DOHH2 (cell line): ENCODE data around the gene LRRC4B.

Source experiments
- H3F3A ChIP-seq: fragments of 200-600 bp; sonication (generic), shearing (Covaris generic); 2 replicates; pipeline ENCODE4 v1.6.0; 2016; ENCODE audit warnings: antibody characterized with exemption, mild to moderate bottlenecking; ENCODE audit not compliant: control insufficient read depth, insufficient read depth
- H3K27ac ChIP-seq: fragments of 200-600 bp; sonication (generic); 2 replicates; pipeline ENCODE4 v1.5.1; 2014; ENCODE audit warnings: low read depth, mild to moderate bottlenecking, low read length, moderate library complexity
- H3K27me3 ChIP-seq: fragments of 200-600 bp; sonication (generic); 2 replicates; pipeline ENCODE4 v1.6.1; 2014; ENCODE audit warnings: mild to moderate bottlenecking, low read length, mixed read lengths; ENCODE audit not compliant: control insufficient read depth
- H3K36me3 ChIP-seq: fragments of 200-600 bp; sonication (generic); 2 replicates; pipeline ENCODE4 v1.6.1; 2014; ENCODE audit warnings: mild to moderate bottlenecking, low read length, moderate library complexity, mixed read lengths; ENCODE audit not compliant: control insufficient read depth
- H3K4me1 ChIP-seq: fragments of 200-600 bp; sonication (generic); 2 replicates; pipeline ENCODE4 v1.6.1; 2014; ENCODE audit warnings: mild to moderate bottlenecking, low read length, mixed read lengths; ENCODE audit not compliant: control insufficient read depth
- H3K4me2 ChIP-seq: fragments of 200-600 bp; sonication (generic); 2 replicates; pipeline ENCODE4 v1.6.0; 2014; ENCODE audit warnings: mild to moderate bottlenecking, low read length, moderate library complexity
- H3K4me3 ChIP-seq: fragments of 200-600 bp; sonication (generic); 2 replicates; pipeline ENCODE4 v1.5.1; 2014; ENCODE audit warnings: mild to moderate bottlenecking, low read length, mixed read lengths
- H3K79me2 ChIP-seq: fragments of 200-600 bp; sonication (generic); 2 replicates; pipeline ENCODE4 v1.6.1; 2014; ENCODE audit warnings: mild to moderate bottlenecking, low read length, mixed read lengths; ENCODE audit not compliant: control insufficient read depth
- H3K9me2 ChIP-seq: fragments of 200-600 bp; sonication (generic); replicated peaks from 2 replicates; pipeline ENCODE4 v1.6.1; 2014; ENCODE audit warnings: mild to moderate bottlenecking, low read length, mixed read lengths; ENCODE audit not compliant: control insufficient read depth
- H3K9me3 ChIP-seq: fragments of 200-600 bp; sonication (generic); 2 replicates; pipeline ENCODE4 v1.6.1; 2014; ENCODE audit warnings: antibody characterized with exemption, low read length, mixed read lengths; ENCODE audit not compliant: control insufficient read depth, insufficient read depth
- H4K20me1 ChIP-seq: fragments of 200-600 bp; sonication (generic); 2 replicates; pipeline ENCODE4 v1.6.0; 2014; ENCODE audit warnings: low read depth, mild to moderate bottlenecking, antibody characterized with exemption, low read length, moderate library complexity; ENCODE audit not compliant: control insufficient read depth, insufficient read depth
- EZH2phosphoT487 ChIP-seq: fragments of 200-600 bp; sonication (generic); IDR thresholded peaks from 2 replicates; pipeline ENCODE4 v1.6.1; 2017; ENCODE audit warnings: borderline replicate concordance, mild to moderate bottlenecking, antibody characterized with exemption, low read length, moderate library complexity, mixed read lengths
- TF ChIP-seq, protein P1 (sequence below): fragments of 200-600 bp; sonication (generic); IDR thresholded peaks from one replicate; pipeline ENCODE4 v1.5.1; 2014; ENCODE audit warnings: antibody characterized with exemption, mild to moderate bottlenecking, low read depth, low read length; ENCODE audit not compliant: poor library complexity, severe bottlenecking

LRRC4B gene

GRCh38 chr19:50468818-50469217 is 99.4 kb downstream of the LRRC4B start:
- Histone ChIP-seq H3K27ac (no peak overlapping the region), H3K4me3 (no peak overlapping the region), H3K36me3 (peaks cover 10% of the 10 kb centered on the region; the same call in 1 of the 2 replicates), H3K4me1 (no peaks in the 10 kb centered on the region), H3K27me3 (peaks cover 6% of the 10 kb centered on the region; the same call in 1 of the 2 replicates), H3K79me2 (no peaks in the 10 kb centered on the region), H3K9me2 (no peaks in the 10 kb centered on the region), H4K20me1 (no peaks in the 10 kb centered on the region), H3K4me2 (no peak overlapping the region), H3F3A (peaks cover 5% of the 10 kb centered on the region; the same call in 1 of the 2 replicates), H3K9me3 (no peaks in the 10 kb centered on the region)
- TF ChIP-seq, protein P1, sequence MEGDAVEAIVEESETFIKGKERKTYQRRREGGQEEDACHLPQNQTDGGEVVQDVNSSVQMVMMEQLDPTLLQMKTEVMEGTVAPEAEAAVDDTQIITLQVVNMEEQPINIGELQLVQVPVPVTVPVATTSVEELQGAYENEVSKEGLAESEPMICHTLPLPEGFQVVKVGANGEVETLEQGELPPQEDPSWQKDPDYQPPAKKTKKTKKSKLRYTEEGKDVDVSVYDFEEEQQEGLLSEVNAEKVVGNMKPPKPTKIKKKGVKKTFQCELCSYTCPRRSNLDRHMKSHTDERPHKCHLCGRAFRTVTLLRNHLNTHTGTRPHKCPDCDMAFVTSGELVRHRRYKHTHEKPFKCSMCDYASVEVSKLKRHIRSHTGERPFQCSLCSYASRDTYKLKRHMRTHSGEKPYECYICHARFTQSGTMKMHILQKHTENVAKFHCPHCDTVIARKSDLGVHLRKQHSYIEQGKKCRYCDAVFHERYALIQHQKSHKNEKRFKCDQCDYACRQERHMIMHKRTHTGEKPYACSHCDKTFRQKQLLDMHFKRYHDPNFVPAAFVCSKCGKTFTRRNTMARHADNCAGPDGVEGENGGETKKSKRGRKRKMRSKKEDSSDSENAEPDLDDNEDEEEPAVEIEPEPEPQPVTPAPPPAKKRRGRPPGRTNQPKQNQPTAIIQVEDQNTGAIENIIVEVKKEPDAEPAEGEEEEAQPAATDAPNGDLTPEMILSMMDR = no peak
- TF ChIP-seq EZH2phosphoT487 = no peak

DNA sequence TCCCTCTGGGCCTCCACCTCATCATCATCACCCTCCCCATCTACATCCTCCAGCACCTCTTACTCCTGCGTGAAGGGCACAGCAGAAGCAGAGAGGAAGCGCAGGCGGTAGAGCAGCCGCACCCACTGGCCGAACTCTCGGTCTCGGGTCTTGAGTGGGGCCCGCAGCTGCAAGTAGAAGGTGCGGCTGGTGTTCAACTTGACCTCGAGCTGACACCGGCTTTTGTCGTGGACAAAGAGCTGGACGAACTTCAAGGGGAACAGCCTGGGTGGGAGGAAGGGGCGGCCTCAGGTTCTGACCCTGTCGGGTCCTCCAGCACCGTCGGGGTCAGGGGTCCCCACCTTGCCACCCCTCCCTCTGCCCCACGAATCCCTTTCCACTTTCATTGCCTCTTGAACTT is 100.7 kb downstream of the LRRC4B start:
- no peaks in the 10 kb centered on the region for H4K20me1 ChIP-seq
- H3F3A ChIP-seq = peaks cover 5% of the 10 kb centered on the region; the same call in 1 of the 2 replicates
- no peaks in the 10 kb centered on the region for H3K4me1 ChIP-seq
- H3K27ac ChIP-seq = no peak overlapping the region
- no peaks in the 10 kb centered on the region for H3K79me2 ChIP-seq
- H3K36me3 ChIP-seq = peaks cover 17% of the 10 kb centered on the region
- no peak overlapping the region for H3K4me2 ChIP-seq
- TF ChIP-seq, protein P1 = no peak
- no peak for TF ChIP-seq EZH2phosphoT487
- no peaks in the 10 kb centered on the region for H3K9me3 ChIP-seq
- H3K27me3 ChIP-seq = no peaks in the 10 kb centered on the region
- no peak overlapping the region for H3K4me3 ChIP-seq
- no peaks in the 10 kb centered on the region for H3K9me2 ChIP-seq
